HL-60/S4 treated with retinoic acid at 250 ng/mL for 4 days and 3 days (cell line): Measurements from ENCODE around the gene EXOC3.
"Not testable (repeated sequence)": the region's sequence is repeated elsewhere in the genome, so short reads cannot be mapped to it uniquely, and the experiment has no call there.

Experiments
- in situ Hi-C: fragments of 300-500 bp; cut with MboI; formaldehyde crosslinking; loops from 2 replicates; pipeline ENCODE4 v1.7.0; 2022; ENCODE audit warnings: low sequenced_read_pairs

EXOC3 gene

GRCh38 chr5:470961-471749 lies 28.2 kb downstream of the EXOC3 start:
- in situ Hi-C loops: no loop called here

GRCh38 chr5:471750-472058 lies 28.7 kb downstream of the EXOC3 start:
- in situ Hi-C loops: no loop called here

GRCh38 chr5:472076-472655 lies 29.2 kb downstream of the EXOC3 start:
- in situ Hi-C loops: no loop called here

GRCh38 chr5:472656-473550 lies 29.9 kb downstream of the EXOC3 start:
- in situ Hi-C loops: no loop called here

- in situ Hi-C loops: no loop called here
Measured at GRCh38 chr5:473551-474192, 30.7 kb downstream of the EXOC3 start.

- in situ Hi-C loops: not testable (repeated sequence)
Measured at GRCh38 chr5:474232-474839, 31.4 kb downstream of the EXOC3 start.

- in situ Hi-C loops: no loop called here
Measured at GRCh38 chr5:474840-475661, 32.1 kb downstream of the EXOC3 start.

GRCh38 chr5:475704-476101 lies 32.7 kb downstream of the EXOC3 start:
- in situ Hi-C loops: no loop called here

GRCh38 chr5:476102-476813 lies 33.3 kb downstream of the EXOC3 start:
- in situ Hi-C loops: no loop called here

GRCh38 chr5:476814-477175 lies 33.8 kb downstream of the EXOC3 start:
- in situ Hi-C loops: no loop called here

GRCh38 chr5:477247-477646 lies 34.3 kb downstream of the EXOC3 start:
- in situ Hi-C loops: no loop called here

GRCh38 chr5:477871-478270 lies 34.9 kb downstream of the EXOC3 start:
- in situ Hi-C loops: no loop called here

- in situ Hi-C loops: no loop called here
Measured at GRCh38 chr5:478369-478981, 35.5 kb downstream of the EXOC3 start.

- in situ Hi-C loops: no loop called here
Measured at GRCh38 chr5:478982-479535, 36.1 kb downstream of the EXOC3 start.

- in situ Hi-C loops: no loop called here
Measured at GRCh38 chr5:479566-480319, 36.8 kb downstream of the EXOC3 start.

- in situ Hi-C loops: no loop called here
Measured at GRCh38 chr5:481347-481746, 38.4 kb downstream of the EXOC3 start.

GRCh38 chr5:482021-482420 lies 39.0 kb downstream of the EXOC3 start:
- in situ Hi-C loops: no loop called here

- in situ Hi-C loops: no loop called here
Measured at GRCh38 chr5:482506-482905, 39.5 kb downstream of the EXOC3 start.
